ENCODE data around the gene CD320.
A peak's percentile ranks its signal among the peaks of the same experiment; 100 is the strongest.

Gene CD320

DNA sequence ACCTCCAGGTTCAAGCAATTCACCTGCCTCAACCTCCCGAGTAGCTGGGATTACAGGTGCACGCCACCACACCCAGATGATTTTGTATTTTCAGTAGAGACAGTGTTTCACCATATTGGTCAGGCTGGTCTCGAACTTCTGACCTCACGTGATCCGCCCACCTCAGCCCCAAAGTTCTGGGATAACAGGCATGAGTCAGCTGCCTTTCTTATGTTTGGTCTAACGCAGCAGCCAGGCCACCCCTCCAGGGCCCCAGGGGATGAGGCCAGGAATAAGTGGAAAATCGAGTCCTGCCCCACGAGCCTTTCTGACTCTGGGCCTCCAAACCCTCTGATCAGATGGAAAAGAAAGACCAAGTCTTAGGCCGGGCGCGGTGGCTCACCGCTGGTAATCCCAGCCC lies 54.5 kb downstream of the CD320 start:
- DNase-seq (ENCODE audit: low spot score): no peak

DNA sequence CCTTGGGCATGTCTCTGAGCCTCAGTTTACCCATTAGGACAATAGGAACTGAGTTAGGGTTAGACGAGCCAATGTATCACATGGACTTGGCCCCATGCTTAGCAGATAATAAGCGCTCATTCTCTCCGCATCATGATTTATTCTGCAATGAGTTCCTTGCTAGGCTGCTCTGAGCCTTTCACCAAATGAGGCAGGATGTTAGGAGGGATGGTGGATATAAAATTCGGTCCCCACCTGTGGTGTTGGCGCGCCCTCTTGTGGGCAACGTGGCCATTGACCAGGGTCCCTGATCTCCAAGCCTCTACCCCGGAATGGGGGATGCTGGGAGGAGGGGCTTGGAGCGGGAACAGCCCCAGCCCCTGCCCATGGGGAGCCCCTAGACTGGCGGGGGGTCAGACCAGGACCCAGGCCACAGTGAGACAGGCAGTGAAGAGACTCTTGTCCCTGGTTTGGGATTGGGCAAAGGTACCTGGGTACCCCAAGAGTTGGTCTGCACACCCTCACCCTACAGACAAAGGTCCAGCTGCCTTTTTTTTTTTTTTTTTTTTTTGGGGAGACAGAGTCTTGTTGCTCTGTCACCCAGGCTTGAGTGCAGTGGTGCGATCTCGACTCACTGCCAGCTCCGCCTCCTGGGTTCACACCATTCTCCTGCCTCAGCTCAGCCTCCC lies 55.1 kb downstream of the CD320 start:
- DNase-seq (ENCODE audit: low spot score): peak; percentile 91

Measured in AG08395 (cell line).